Nephron (organoid): ENCODE results near the gene MTNR1A.

ENCODE experiments used
- H3K27ac Mint-ChIP-seq, 3 experiments: 2 replicates each; pipeline ENCODE4 v1.8.0; 2020; ENCODE audit warnings: mixed read lengths in 3 of 3, mild to moderate bottlenecking in 2 of 3, moderate library complexity in 1 of 3
- H3K27me3 Mint-ChIP-seq: 2 replicates; pipeline ENCODE4 v1.8.0; 2021; ENCODE audit warnings: low read depth, mild to moderate bottlenecking, moderate library complexity, mixed read lengths
- H3K36me3 Mint-ChIP-seq: 2 replicates; pipeline ENCODE4 v1.8.0; 2020; ENCODE audit warnings: low read depth, mixed read lengths
- H3K4me1 Mint-ChIP-seq: 2 replicates; pipeline ENCODE4 v1.8.0; 2020; ENCODE audit warnings: mixed read lengths
- H3K4me3 Mint-ChIP-seq, 3 experiments: 2 replicates each; pipeline ENCODE4 v1.8.0; 2020; ENCODE audit warnings: mild to moderate bottlenecking in 3 of 3, mixed read lengths in 3 of 3, moderate library complexity in 2 of 3
- H3K9me3 Mint-ChIP-seq: 2 replicates; pipeline ENCODE4 v1.8.0; 2020; ENCODE audit warnings: mixed read lengths
- CTCF ChIP-seq, 3 experiments: fragments of 200-600 bp; sonication (generic); IDR thresholded peaks; one replicate each; pipeline ENCODE4 v1.5.0; 2021; ENCODE audit warnings: antibody characterized with exemption in 3 of 3; ENCODE audit not compliant: unreplicated experiment in 3 of 3

The MTNR1A gene

GRCh38 chr4:186570193-186570996, 15.0 kb upstream of the MTNR1A start:
- Mint-ChIP-seq H3K4me1 (no peaks in the 10 kb centered on the region), H3K36me3 (no peaks in the 10 kb centered on the region), H3K27ac (peak overlapping the region in 1 of 3 experiments; percentile 33), H3K27me3 (peaks cover 6% of the 10 kb centered on the region), H3K9me3 (no peaks in the 10 kb centered on the region), H3K4me3 (peak overlapping the region; percentile 12 to 28 (median 16))
- no peak for TF ChIP-seq CTCF (IDR thresholded peaks at IDR 0.05; ENCODE audit: unreplicated experiment in 3 of 3)

- Mint-ChIP-seq H3K36me3 (no peaks in the 10 kb centered on the region), H3K27ac (peak overlapping the region in 1 of 3 experiments; percentile 33), H3K9me3 (no peaks in the 10 kb centered on the region), H3K4me1 (no peaks in the 10 kb centered on the region), H3K27me3 (peaks cover 6% of the 10 kb centered on the region), H3K4me3 (peak overlapping the region; percentile 3 to 28 (median 26))
- no peak for TF ChIP-seq CTCF (IDR thresholded peaks at IDR 0.05; ENCODE audit: unreplicated experiment in 3 of 3)
These were observed 14.3 kb upstream of the MTNR1A start for GRCh38 chr4:186569533-186570192.

DNA sequence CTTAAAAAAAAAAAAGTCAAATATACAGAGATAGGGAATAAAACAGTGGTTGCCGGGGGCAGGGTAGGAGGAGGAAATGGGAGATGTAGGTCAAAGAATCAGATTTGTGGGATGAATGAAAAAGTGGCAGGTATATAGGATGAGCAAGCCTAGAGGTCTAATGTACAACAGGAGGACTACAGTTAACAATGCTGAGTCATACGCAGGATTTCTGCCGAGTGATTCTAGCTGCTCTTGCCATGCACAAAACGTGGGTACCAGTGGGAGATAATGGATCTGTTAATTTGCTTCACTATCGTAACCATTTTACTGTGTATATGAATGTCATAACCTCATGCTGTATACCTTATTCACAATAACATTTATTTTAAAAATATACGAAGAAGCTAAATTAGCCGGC, 10.7 kb upstream of the MTNR1A start:
- TF ChIP-seq CTCF (IDR thresholded peaks at IDR 0.05; ENCODE audit: unreplicated experiment in 3 of 3) = no peak
- peaks cover 10% of the 10 kb centered on the region for H3K27me3 Mint-ChIP-seq
- no peaks in the 10 kb centered on the region for H3K9me3 Mint-ChIP-seq
- H3K4me1 Mint-ChIP-seq = no peaks in the 10 kb centered on the region
- H3K36me3 Mint-ChIP-seq = no peaks in the 10 kb centered on the region
- no peak overlapping the region for H3K4me3 Mint-ChIP-seq
- no peak overlapping the region for H3K27ac Mint-ChIP-seq

- no peaks in the 10 kb centered on the region for H3K4me1 Mint-ChIP-seq
- peaks cover 4% of the 10 kb centered on the region for H3K27me3 Mint-ChIP-seq
- TF ChIP-seq CTCF (IDR thresholded peaks at IDR 0.05; ENCODE audit: unreplicated experiment in 3 of 3) = no peak
- H3K27ac Mint-ChIP-seq = peak overlapping the region in 1 of 3 experiments; percentile 20
- no peaks in the 10 kb centered on the region for H3K36me3 Mint-ChIP-seq
- no peak overlapping the region for H3K4me3 Mint-ChIP-seq
- H3K9me3 Mint-ChIP-seq = peaks cover 4% of the 10 kb centered on the region
These were observed 8.4 kb upstream of the MTNR1A start for GRCh38 chr4:186563761-186564160.

DNA sequence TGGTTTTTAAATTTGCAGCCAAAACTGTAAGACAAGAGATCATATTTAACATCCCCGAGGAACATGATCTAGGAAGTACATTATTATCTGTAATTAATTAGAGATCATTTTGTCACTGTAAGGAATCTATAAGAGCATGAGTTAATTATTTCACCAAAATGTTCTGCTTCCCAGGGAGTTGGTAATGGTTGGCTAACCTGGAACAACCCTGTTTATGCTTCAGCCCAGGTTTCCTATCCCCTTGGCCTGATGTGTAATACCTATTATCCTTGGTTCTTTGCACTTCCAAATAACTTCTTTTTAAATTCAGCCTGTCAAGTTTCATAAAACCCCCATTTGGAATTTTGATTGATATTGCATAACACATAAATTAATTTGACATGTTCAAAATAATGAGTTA, 6.4 kb upstream of the MTNR1A start:
- peak overlapping the region in 1 of 3 experiments; percentile 37 for H3K27ac Mint-ChIP-seq
- no peaks in the 10 kb centered on the region for H3K4me1 Mint-ChIP-seq
- TF ChIP-seq CTCF (IDR thresholded peaks at IDR 0.05; ENCODE audit: unreplicated experiment in 3 of 3) = no peak
- peaks cover 4% of the 10 kb centered on the region for H3K9me3 Mint-ChIP-seq
- no peak overlapping the region for H3K4me3 Mint-ChIP-seq
- H3K27me3 Mint-ChIP-seq = peaks cover 14% of the 10 kb centered on the region
- H3K36me3 Mint-ChIP-seq = no peaks in the 10 kb centered on the region
